Kidney (tissue), 14 donors: ENCODE data around the gene TMEM271. TPM values are rescaled to one million over a fixed set of nuclear protein-coding genes. Genes with fewer than 3 reads are reported as not detected.

Experiments used
- DNase-seq, 5 donors: peaks; one replicate each; pipeline ENCODE4 v3.0.0-alpha.2; 2013 to 2020
- FAIRE-seq: peaks from 2 replicates; lab custom pipeline; 2012; peaks lifted over from hg19 to GRCh38; lab: Jason Lieb, UNC
- H3K27ac ChIP-seq, 2 donors: one replicate each; pipeline ENCODE4 v1.7.0; 2013; ENCODE audit warnings: low read depth in 2 of 2, low read length in 2 of 2, inconsistent platforms in 1 of 2
- H3K27me3 ChIP-seq: one replicate; pipeline ENCODE4 v1.7.1; 2013; ENCODE audit warnings: low read length, inconsistent platforms; ENCODE audit not compliant: control insufficient read depth, insufficient read depth
- H3K36me3 ChIP-seq, 3 donors: one replicate each; pipeline versions ENCODE4 v1.7.0 to v1.7.1; 2013; ENCODE audit warnings: low read length in 3 of 3, control low read depth in 1 of 3, inconsistent platforms in 1 of 3; ENCODE audit not compliant: insufficient read depth in 3 of 3, control insufficient read depth in 2 of 3
- H3K4me1 ChIP-seq, 3 donors: one replicate each; pipeline versions ENCODE4 v1.7.0 to v1.7.1; 2013; ENCODE audit warnings: low read length in 3 of 3, inconsistent platforms in 1 of 3, low read depth in 1 of 3; ENCODE audit not compliant: control insufficient read depth in 2 of 3, insufficient read depth in 2 of 3
- H3K4me3 ChIP-seq, 3 donors: one replicate each; pipeline versions ENCODE4 v1.7.0 to v1.8.1; 2013; ENCODE audit warnings: low read length in 3 of 3, control low read depth in 1 of 3, inconsistent platforms in 1 of 3
- H3K9ac ChIP-seq, 3 donors: one replicate each; pipeline versions ENCODE4 v1.7.0 to v1.7.1; 2013; ENCODE audit warnings: low read length in 3 of 3, control low read depth in 1 of 3, inconsistent platforms in 1 of 3
- H3K9me3 ChIP-seq, 3 donors: one replicate each; pipeline versions ENCODE4 v1.7.0 to v1.7.1; 2013; ENCODE audit warnings: low read length in 3 of 3, control low read depth in 1 of 3, inconsistent platforms in 1 of 3; ENCODE audit not compliant: control insufficient read depth in 2 of 3, insufficient read depth in 1 of 3
- CTCF ChIP-seq: IDR thresholded peaks from 3 replicates; pipeline ENCODE4 v1.5.1; 2012; ENCODE audit warnings: mild to moderate bottlenecking, moderate library complexity, borderline replicate concordance; ENCODE audit not compliant: insufficient read depth; ENCODE audit errors: extremely low read depth
- intact Hi-C: fragments of 100-400 bp; cut with DNase I; formaldehyde crosslinking; loops from one replicate; pipeline ENCODE4 v1.11.1; 2022
- polyA plus RNA-seq: library from polyadenylated mRNA; stranded (reverse); fragments of 350-450 nt; fragmentation: Illumina TruSeq; extraction: RNeasy Lipid Tissue Mini Kit (QIAGEN cat#74804); gene quantifications from one replicate; pipeline ENCODE4 v1.2.3, GENCODE V29; 2014; ENCODE audit warnings: low read depth, low replicate concordance; ENCODE audit not compliant: insufficient read depth
- total RNA-seq: library from RNA; stranded (reverse); fragmentation: NEBNext Ultra II Directional; extraction: Animal tissue kit (Norgen Biotek cat#: 25700); gene quantifications from one replicate; pipeline ENCODE4 v1.2.1, GENCODE V29; 2021
- donor health status: control.
- donor health status: control.
- donor health status: control.
- donor health status: control.
- donor health status: control.
- donor health status: DM: yes; HTN: yes; CAD: no.
- donor health status: Normal renal cell carcinoma (clear cell type).

TMEM271 gene
- total and polyA plus RNA-seq, 2 donors from 2014 or later = not detected

DNA sequence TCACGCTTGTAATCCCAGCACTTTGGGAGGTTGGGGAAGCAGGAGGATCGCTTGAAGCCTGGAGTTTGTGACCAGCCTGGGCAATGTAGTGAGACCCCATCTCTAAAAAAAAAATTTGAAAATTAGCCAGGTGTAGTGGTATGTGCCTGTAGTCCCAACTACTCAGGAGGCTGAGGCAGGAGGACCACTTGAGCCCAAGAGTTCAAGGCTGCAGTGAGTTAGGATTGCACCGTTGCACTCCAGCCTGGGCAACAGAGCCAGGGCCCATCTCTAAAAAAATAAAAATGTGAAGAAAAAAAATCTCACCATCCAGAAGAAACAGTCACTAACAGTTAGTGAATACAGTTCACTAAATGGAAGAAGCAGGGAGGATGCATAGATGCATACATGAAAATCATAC lies 34.8 kb downstream of the TMEM271 start:
- TF ChIP-seq CTCF = no peak
- intact Hi-C loops = no loop called here
- DNase-seq = no peak
- Histone ChIP-seq H3K36me3 (no peaks in the 10 kb centered on the region), H3K9me3 (no peaks in the 10 kb centered on the region), H3K4me1 (no peaks in the 10 kb centered on the region), H3K9ac (no peak overlapping the region), H3K4me3 (no peak overlapping the region), H3K27ac (no peak overlapping the region), H3K27me3 (no peaks in the 10 kb centered on the region)
- FAIRE-seq = no peak

GRCh38 chr4:538542-539142 lies 37.5 kb downstream of the TMEM271 start:
- Histone ChIP-seq H3K9ac (no peak overlapping the region), H3K27me3 (no peaks in the 10 kb centered on the region), H3K4me1 (no peaks in the 10 kb centered on the region), H3K9me3 (no peaks in the 10 kb centered on the region), H3K4me3 (no peak overlapping the region), H3K27ac (no peak overlapping the region), H3K36me3 (peaks cover 0 to 1% (median 0%) of the 10 kb centered on the region in 3 donors)
- FAIRE-seq (no peak), DNase-seq (peak in 1 of 5 donors; percentile 48)
- no peak for TF ChIP-seq CTCF
- intact Hi-C loops = no loop called here

- FAIRE-seq (no peak), DNase-seq (peak in 1 of 5 donors; percentile 67)
- H3K36me3 ChIP-seq = peaks cover 0 to 3% (median 0%) of the 10 kb centered on the region in 3 donors
- H3K4me3 ChIP-seq = no peak overlapping the region
- no peaks in the 10 kb centered on the region for H3K4me1 ChIP-seq
- H3K27ac ChIP-seq = no peak overlapping the region
- no peak overlapping the region for H3K9ac ChIP-seq
- intact Hi-C loops = no loop called here
- no peaks in the 10 kb centered on the region for H3K9me3 ChIP-seq
- no peak for TF ChIP-seq CTCF
- H3K27me3 ChIP-seq = no peaks in the 10 kb centered on the region
These were observed 38.4 kb downstream of the TMEM271 start for GRCh38 chr4:537436-538264.
